Nephron progenitor cell (in vitro differentiated cells): ENCODE measurements around the gene ARL8B.
"Not testable (repeated sequence)": the region's sequence is repeated elsewhere in the genome, so short reads cannot be mapped to it uniquely, and the experiment has no call there.

Experiments
- DNase-seq: peaks from one replicate; pipeline ENCODE4 v3.0.0; 2021
- H3K27ac Mint-ChIP-seq: 2 replicates; pipeline ENCODE4 v1.8.0; 2021; ENCODE audit warnings: mild to moderate bottlenecking, moderate library complexity, mixed read lengths
- H3K27me3 Mint-ChIP-seq: 2 replicates; pipeline ENCODE4 v1.8.0; 2021; ENCODE audit warnings: mild to moderate bottlenecking, low read depth, mixed read lengths; ENCODE audit not compliant: poor library complexity
- H3K36me3 Mint-ChIP-seq: 2 replicates; pipeline ENCODE4 v1.8.0; 2021; ENCODE audit warnings: low read depth, mixed read lengths
- H3K4me1 Mint-ChIP-seq: 2 replicates; pipeline ENCODE4 v1.8.0; 2021; ENCODE audit warnings: mixed read lengths
- H3K4me3 Mint-ChIP-seq: 2 replicates; pipeline ENCODE4 v1.8.0; 2021; ENCODE audit warnings: mild to moderate bottlenecking, moderate library complexity, mixed read lengths
- H3K9me3 Mint-ChIP-seq: 2 replicates; pipeline ENCODE4 v1.8.0; 2021; ENCODE audit warnings: mild to moderate bottlenecking, moderate library complexity, mixed read lengths
- CTCF ChIP-seq: fragments of 200-600 bp; sonication (generic); IDR thresholded peaks from 2 replicates; pipeline ENCODE4 v1.5.0; 2021; ENCODE audit warnings: antibody characterized with exemption

The ARL8B gene

GRCh38 chr3:5144316-5144994, 22.4 kb downstream of the ARL8B start:
- Mint-ChIP-seq H3K36me3 (peaks cover 99% of the 10 kb centered on the region), H3K27ac (no peak overlapping the region), H3K27me3 (no peaks in the 10 kb centered on the region), H3K4me1 (peaks cover 2% of the 10 kb centered on the region), H3K4me3 (no peak overlapping the region), H3K9me3 (peaks cover 78% of the 10 kb centered on the region)
- DNase-seq: no peak
- TF ChIP-seq CTCF: no peak

- Mint-ChIP-seq H3K4me1 (peaks cover 8% of the 10 kb centered on the region), H3K4me3 (no peak overlapping the region), H3K9me3 (peaks cover 84% of the 10 kb centered on the region), H3K27ac (no peak overlapping the region), H3K27me3 (no peaks in the 10 kb centered on the region), H3K36me3 (peaks cover 98% of the 10 kb centered on the region)
- TF ChIP-seq CTCF: no peak
- no peak for DNase-seq
Measured at GRCh38 chr3:5145120-5145519, 23.0 kb downstream of the ARL8B start.

GRCh38 chr3:5147152-5147551, 25.1 kb downstream of the ARL8B start:
- not testable (repeated sequence) for DNase-seq, H3K27me3 Mint-ChIP-seq, H3K4me1 Mint-ChIP-seq, H3K4me3 Mint-ChIP-seq, H3K27ac Mint-ChIP-seq
- Mint-ChIP-seq H3K9me3 (peaks cover 73% of the 10 kb centered on the region), H3K36me3 (peaks cover 85% of the 10 kb centered on the region)

- no peak for TF ChIP-seq CTCF
- Mint-ChIP-seq H3K4me3 (no peak overlapping the region), H3K9me3 (peaks cover 68% of the 10 kb centered on the region), H3K36me3 (peaks cover 83% of the 10 kb centered on the region), H3K27ac (peak overlapping the region; percentile 62), H3K27me3 (no peaks in the 10 kb centered on the region), H3K4me1 (peaks cover 8% of the 10 kb centered on the region)
- DNase-seq: no peak
Measured at GRCh38 chr3:5149306-5149880, 27.3 kb downstream of the ARL8B start.

GRCh38 chr3:5151586-5151985, 29.5 kb downstream of the ARL8B start:
- peaks cover 8% of the 10 kb centered on the region for H3K4me1 Mint-ChIP-seq
- no peak overlapping the region for H3K4me3 Mint-ChIP-seq
- H3K9me3 Mint-ChIP-seq: peaks cover 65% of the 10 kb centered on the region
- no peak for TF ChIP-seq CTCF
- no peaks in the 10 kb centered on the region for H3K27me3 Mint-ChIP-seq
- H3K27ac Mint-ChIP-seq: no peak overlapping the region
- no peak for DNase-seq
- peaks cover 80% of the 10 kb centered on the region for H3K36me3 Mint-ChIP-seq

- peaks cover 51% of the 10 kb centered on the region for H3K9me3 Mint-ChIP-seq
- H3K4me1 Mint-ChIP-seq: peaks cover 13% of the 10 kb centered on the region
- no peaks in the 10 kb centered on the region for H3K27me3 Mint-ChIP-seq
- TF ChIP-seq CTCF: no peak
- H3K36me3 Mint-ChIP-seq: peaks cover 70% of the 10 kb centered on the region
- H3K4me3 Mint-ChIP-seq: no peak overlapping the region
- no peak overlapping the region for H3K27ac Mint-ChIP-seq
- no peak for DNase-seq
Measured at GRCh38 chr3:5153074-5153473, 31.0 kb downstream of the ARL8B start.
